ENCODE measurements around the gene MCAT. TPM values are rescaled to one million over a fixed set of nuclear protein-coding genes. Genes with fewer than 3 reads are reported as not detected.

The MCAT gene
- total RNA-seq, 1 experiment from 2014 or later: 18.8 TPM

DNA sequence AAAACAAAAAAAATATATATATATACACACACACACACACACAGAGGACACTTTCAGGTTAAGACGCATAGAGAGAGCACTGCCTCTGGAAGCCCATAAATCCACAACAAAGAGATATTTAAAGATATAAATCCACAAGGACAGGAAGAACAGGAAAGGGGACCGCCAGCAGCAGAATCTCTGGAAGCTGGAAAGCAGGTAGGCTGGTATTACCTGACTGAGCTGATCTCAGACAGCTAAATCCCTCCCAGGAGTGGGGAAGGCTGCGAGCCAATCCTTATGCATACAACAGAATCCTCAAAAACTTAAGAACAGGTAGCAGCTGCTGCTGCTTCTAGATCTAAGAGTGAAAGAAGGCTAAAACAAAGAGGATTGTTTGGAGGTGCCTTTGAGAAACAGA is 1.8 kb upstream of the MCAT start:
- ChIA-PET POLR2A (interaction anchor here (1.1 to 1.6 kb wide), 2 partner anchors 16 to 43 kb away, joined by 3 to 4 read pairs; no protein-coding TSS in a partner anchor), CTCF (interaction anchor here (0.7 kb wide), 1 partner anchor 477 kb away, joined by 3 read pairs; no protein-coding TSS in a partner anchor)
- Mint-ChIP-seq H3K27ac (ENCODE audit: low read depth, unreplicated experiment) (no peak overlapping the region), H3K4me3 (ENCODE audit: unreplicated experiment) (peak overlapping the region; percentile 39), H3K36me3 (ENCODE audit: insufficient read depth, unreplicated experiment) (peaks cover 20% of the 10 kb centered on the region), H3K9me3 (ENCODE audit: unreplicated experiment) (no peaks in the 10 kb centered on the region), H3K4me1 (ENCODE audit: insufficient read depth, unreplicated experiment) (peaks cover 4% of the 10 kb centered on the region), H3K27me3 (ENCODE audit: insufficient read depth, unreplicated experiment) (no peaks in the 10 kb centered on the region)
- DNase-seq (ENCODE audit: unreplicated experiment): no peak
- BruUV-seq (replicated peaks): no TSS peak
- TF ChIP-seq, protein P1, sequence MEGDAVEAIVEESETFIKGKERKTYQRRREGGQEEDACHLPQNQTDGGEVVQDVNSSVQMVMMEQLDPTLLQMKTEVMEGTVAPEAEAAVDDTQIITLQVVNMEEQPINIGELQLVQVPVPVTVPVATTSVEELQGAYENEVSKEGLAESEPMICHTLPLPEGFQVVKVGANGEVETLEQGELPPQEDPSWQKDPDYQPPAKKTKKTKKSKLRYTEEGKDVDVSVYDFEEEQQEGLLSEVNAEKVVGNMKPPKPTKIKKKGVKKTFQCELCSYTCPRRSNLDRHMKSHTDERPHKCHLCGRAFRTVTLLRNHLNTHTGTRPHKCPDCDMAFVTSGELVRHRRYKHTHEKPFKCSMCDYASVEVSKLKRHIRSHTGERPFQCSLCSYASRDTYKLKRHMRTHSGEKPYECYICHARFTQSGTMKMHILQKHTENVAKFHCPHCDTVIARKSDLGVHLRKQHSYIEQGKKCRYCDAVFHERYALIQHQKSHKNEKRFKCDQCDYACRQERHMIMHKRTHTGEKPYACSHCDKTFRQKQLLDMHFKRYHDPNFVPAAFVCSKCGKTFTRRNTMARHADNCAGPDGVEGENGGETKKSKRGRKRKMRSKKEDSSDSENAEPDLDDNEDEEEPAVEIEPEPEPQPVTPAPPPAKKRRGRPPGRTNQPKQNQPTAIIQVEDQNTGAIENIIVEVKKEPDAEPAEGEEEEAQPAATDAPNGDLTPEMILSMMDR (IDR thresholded peaks at IDR 0.05; ENCODE audit: unreplicated experiment): no peak
- intact Hi-C loops (cut with micrococcal nuclease): no loop called here

DNA sequence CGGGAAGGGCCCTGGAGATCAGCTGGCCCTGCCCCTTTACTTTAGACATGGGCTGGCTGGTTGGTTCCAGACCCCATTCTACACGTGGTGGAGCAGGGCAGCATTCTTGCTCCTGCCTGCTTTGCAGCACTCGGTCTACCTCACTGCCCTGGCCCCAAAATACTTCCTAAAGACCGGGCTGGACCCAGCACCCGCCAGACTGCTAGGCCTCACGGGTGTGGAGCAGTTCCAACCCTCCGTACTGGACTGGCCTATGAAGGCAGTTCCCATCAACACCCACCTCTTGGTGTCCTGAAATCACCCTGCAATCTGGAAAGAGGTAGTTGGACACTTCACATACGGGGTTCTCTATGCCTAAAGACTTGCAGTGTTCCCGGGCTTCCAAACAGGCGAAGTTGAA is 6.4 kb downstream of the MCAT start:
- no TSS peak for BruUV-seq (replicated peaks)
- H3K4me3 Mint-ChIP-seq (ENCODE audit: unreplicated experiment): no peak overlapping the region
- no peaks in the 10 kb centered on the region for H3K27me3 Mint-ChIP-seq (ENCODE audit: insufficient read depth, unreplicated experiment)
- peaks cover 81% of the 10 kb centered on the region for H3K36me3 Mint-ChIP-seq (ENCODE audit: insufficient read depth, unreplicated experiment)
- CTCF ChIA-PET: interaction anchor here (0.6 to 1.4 kb wide), 2 partner anchors 9 to 60 kb away, joined by 4 to 8 read pairs; no protein-coding TSS in a partner anchor
- DNase-seq (ENCODE audit: unreplicated experiment): no peak
- H3K4me1 Mint-ChIP-seq (ENCODE audit: insufficient read depth, unreplicated experiment): no peaks in the 10 kb centered on the region
- intact Hi-C loops (cut with micrococcal nuclease): no loop called here
- no peak overlapping the region for H3K27ac Mint-ChIP-seq (ENCODE audit: low read depth, unreplicated experiment)
- POLR2A ChIA-PET: no interaction called here
- TF ChIP-seq, protein P1 (IDR thresholded peaks at IDR 0.05; ENCODE audit: unreplicated experiment): no peak
- H3K9me3 Mint-ChIP-seq (ENCODE audit: unreplicated experiment): no peaks in the 10 kb centered on the region

DNA sequence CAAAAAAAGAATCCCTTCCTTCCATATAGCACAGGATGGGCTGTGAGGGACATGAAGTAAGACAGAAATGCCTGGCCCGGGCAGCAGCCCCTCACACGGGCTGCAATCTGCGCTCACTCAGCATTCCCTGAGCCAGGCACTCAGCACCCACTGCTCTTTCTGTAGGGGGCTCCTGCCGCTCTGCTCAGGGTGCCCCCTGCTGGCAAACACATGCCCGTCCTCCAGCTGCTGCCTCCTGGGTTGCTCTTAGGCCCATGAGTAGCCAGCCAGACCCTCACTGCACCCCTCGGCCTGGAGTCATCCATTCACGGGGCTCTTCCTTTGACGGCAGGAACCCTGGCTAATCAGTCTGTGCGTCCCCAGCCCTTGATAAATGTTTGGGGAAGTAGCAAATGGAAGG is 6.9 kb downstream of the MCAT start:
- H3K27ac Mint-ChIP-seq (ENCODE audit: low read depth, unreplicated experiment): no peak overlapping the region
- no peaks in the 10 kb centered on the region for H3K27me3 Mint-ChIP-seq (ENCODE audit: insufficient read depth, unreplicated experiment)
- no peaks in the 10 kb centered on the region for H3K4me1 Mint-ChIP-seq (ENCODE audit: insufficient read depth, unreplicated experiment)
- H3K36me3 Mint-ChIP-seq (ENCODE audit: insufficient read depth, unreplicated experiment): peaks cover 86% of the 10 kb centered on the region
- H3K9me3 Mint-ChIP-seq (ENCODE audit: unreplicated experiment): no peaks in the 10 kb centered on the region
- peak; percentile 44 for DNase-seq (ENCODE audit: unreplicated experiment)
- intact Hi-C loops (cut with micrococcal nuclease): no loop called here
- ChIA-PET CTCF (interaction anchor here (1.4 kb wide), 1 partner anchor 9 kb away, joined by 8 read pairs; no protein-coding TSS in a partner anchor), POLR2A (no interaction called here)
- no TSS peak for BruUV-seq (replicated peaks)
- no peak overlapping the region for H3K4me3 Mint-ChIP-seq (ENCODE audit: unreplicated experiment)
- TF ChIP-seq, protein P1 (IDR thresholded peaks at IDR 0.05; ENCODE audit: unreplicated experiment): peak; percentile 54

DNA sequence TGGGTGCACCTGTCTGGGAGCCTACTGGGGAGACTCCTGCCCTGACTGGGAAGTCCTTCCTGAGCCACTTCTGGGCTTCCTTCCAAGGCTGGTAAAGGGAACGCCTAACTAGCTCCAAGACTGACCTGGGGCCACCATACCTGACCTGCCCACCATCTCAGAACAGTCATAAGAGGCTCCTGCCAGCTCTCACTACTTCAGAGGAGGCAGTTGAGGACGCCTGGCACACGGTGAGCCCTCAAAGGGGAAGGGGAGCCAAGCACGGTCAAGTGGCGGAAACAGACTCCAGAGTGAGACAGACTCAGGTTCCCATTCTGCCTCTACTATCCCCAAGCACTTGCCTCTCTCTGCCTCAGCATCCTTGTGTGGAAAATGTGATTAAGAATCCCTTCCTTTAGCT is 7.6 kb downstream of the MCAT start:
- no peak for DNase-seq (ENCODE audit: unreplicated experiment)
- intact Hi-C loops (cut with micrococcal nuclease): no loop called here
- no peaks in the 10 kb centered on the region for H3K4me1 Mint-ChIP-seq (ENCODE audit: insufficient read depth, unreplicated experiment)
- H3K36me3 Mint-ChIP-seq (ENCODE audit: insufficient read depth, unreplicated experiment): peaks cover 86% of the 10 kb centered on the region
- ChIA-PET POLR2A (interaction anchor here (0.5 kb wide), 1 partner anchor 80 kb away, joined by 3 read pairs; no protein-coding TSS in a partner anchor), CTCF (no interaction called here)
- H3K27ac Mint-ChIP-seq (ENCODE audit: low read depth, unreplicated experiment): no peak overlapping the region
- no peak overlapping the region for H3K4me3 Mint-ChIP-seq (ENCODE audit: unreplicated experiment)
- no TSS peak for BruUV-seq (replicated peaks)
- no peaks in the 10 kb centered on the region for H3K27me3 Mint-ChIP-seq (ENCODE audit: insufficient read depth, unreplicated experiment)
- H3K9me3 Mint-ChIP-seq (ENCODE audit: unreplicated experiment): no peaks in the 10 kb centered on the region
- TF ChIP-seq, protein P1 (IDR thresholded peaks at IDR 0.05; ENCODE audit: unreplicated experiment): no peak

Data from MCF 10A (cell line).